ENCODE data around the gene FAM83D. TPM values are rescaled to one million over a fixed set of nuclear protein-coding genes. Genes with fewer than 3 reads are reported as not detected.

FAM83D gene
- polyA plus RNA-seq, 2 of the 4 experiments (the other 2 are of a cell fraction) = 57.1 to 58.3 TPM

- ChIA-PET POLR2A (no interaction called here), CTCF (interaction anchor here (0.5 to 8.3 kb wide), 5 partner anchors 9 to 886 kb away, joined by 3 to 84 read pairs (median 3); partner anchors contain the start of gene FAM83D)
- DNase-seq (ENCODE audit: low read depth in 1 of 2, low spot score in 1 of 2) = no peak
Observed at GRCh38 chr20:38878866-38879265, 47.4 kb upstream of the FAM83D start.

GRCh38 chr20:38880952-38881735 lies 45.1 kb upstream of the FAM83D start:
- Histone ChIP-seq H3K4me3 (no peak overlapping the region), H3K9me3 (no peaks in the 10 kb centered on the region), H3K27ac (no peak overlapping the region), H3K4me1 (peaks cover 10% of the 10 kb centered on the region; the same call in 1 of the 3 replicates), H3K4me2 (no peak overlapping the region)
- POLR2A ChIA-PET = no interaction called here
- WGBS (ENCODE audit: missing lambda C conversion rate) = 59% methylated on average over 12 of the region's 14 CpGs
- CTCF ChIA-PET = interaction anchor here (3.4 to 8.3 kb wide), 2 partner anchors 12 to 21 kb away, joined by 14 to 84 read pairs; no protein-coding TSS in a partner anchor
- ATAC-seq (peak; percentile 25 to 39; a peak in 3 of 6 replicates), FAIRE-seq (no peak), DNase-seq (ENCODE audit: low read depth in 1 of 2, low spot score in 1 of 2) (no peak)
- TF ChIP-seq, protein P1, sequence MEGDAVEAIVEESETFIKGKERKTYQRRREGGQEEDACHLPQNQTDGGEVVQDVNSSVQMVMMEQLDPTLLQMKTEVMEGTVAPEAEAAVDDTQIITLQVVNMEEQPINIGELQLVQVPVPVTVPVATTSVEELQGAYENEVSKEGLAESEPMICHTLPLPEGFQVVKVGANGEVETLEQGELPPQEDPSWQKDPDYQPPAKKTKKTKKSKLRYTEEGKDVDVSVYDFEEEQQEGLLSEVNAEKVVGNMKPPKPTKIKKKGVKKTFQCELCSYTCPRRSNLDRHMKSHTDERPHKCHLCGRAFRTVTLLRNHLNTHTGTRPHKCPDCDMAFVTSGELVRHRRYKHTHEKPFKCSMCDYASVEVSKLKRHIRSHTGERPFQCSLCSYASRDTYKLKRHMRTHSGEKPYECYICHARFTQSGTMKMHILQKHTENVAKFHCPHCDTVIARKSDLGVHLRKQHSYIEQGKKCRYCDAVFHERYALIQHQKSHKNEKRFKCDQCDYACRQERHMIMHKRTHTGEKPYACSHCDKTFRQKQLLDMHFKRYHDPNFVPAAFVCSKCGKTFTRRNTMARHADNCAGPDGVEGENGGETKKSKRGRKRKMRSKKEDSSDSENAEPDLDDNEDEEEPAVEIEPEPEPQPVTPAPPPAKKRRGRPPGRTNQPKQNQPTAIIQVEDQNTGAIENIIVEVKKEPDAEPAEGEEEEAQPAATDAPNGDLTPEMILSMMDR (IDR thresholded peaks at IDR 0.05) = no peak
- TF ChIP-seq REST (IDR thresholded peaks at IDR 0.05) (no peak), FOSL2 (IDR thresholded peaks at IDR 0.05) (no peak), FOSL2 (CRISPR knock-in tag; IDR thresholded peaks at IDR 0.05) (peak; percentile 33; the same call in 1 of the 2 replicates), MAZ (IDR thresholded peaks at IDR 0.05; ENCODE audit: borderline replicate concordance, low read depth, low read length) (no peak), MAFK (IDR thresholded peaks at IDR 0.05; ENCODE audit: partially characterized antibody) (no peak), ZC3H11A (IDR thresholded peaks at IDR 0.05) (no peak), JUN (IDR thresholded peaks at IDR 0.05) (no peak), KDM1A (IDR thresholded peaks at IDR 0.05; ENCODE audit: low read depth) (no peak), CBX2 (IDR thresholded peaks at IDR 0.05; ENCODE audit: borderline replicate concordance, low read depth) (no peak)

More at GRCh38 chr20:38878866-38879265, 47.4 kb upstream of the FAM83D start:
- ATAC-seq = no peak
- H3K27ac ChIP-seq = no peak overlapping the region
- H3K4me2 ChIP-seq = no peak overlapping the region
- H3K4me3 ChIP-seq = no peak overlapping the region
- peak; percentile 81 for TF ChIP-seq REST (IDR thresholded peaks at IDR 0.05)
- TF ChIP-seq ZFP36 (IDR thresholded peaks at IDR 0.05; ENCODE audit: borderline replicate concordance, partially characterized antibody) = no peak
- TF ChIP-seq RAD21 (conservative IDR thresholded peaks at IDR 0.05 in 1 of 2, IDR thresholded peaks at IDR 0.05 in 1 of 2) = no peak
- 66% methylated on average over 9 of the region's 9 CpGs for WGBS (ENCODE audit: missing lambda C conversion rate)
- no peaks in the 10 kb centered on the region for H3K9me3 ChIP-seq
- H3K4me1 ChIP-seq = peaks cover 20% of the 10 kb centered on the region; the same call in 2 of the 3 replicates
- no peak for FAIRE-seq
